ENCODE data around the gene LDLRAD2.
A peak's percentile ranks its signal among the peaks of the same experiment; 100 is the strongest.
"Not testable (repeated sequence)": the region's sequence is repeated elsewhere in the genome, so short reads cannot be mapped to it uniquely, and the experiment has no call there.

The LDLRAD2 gene

DNA sequence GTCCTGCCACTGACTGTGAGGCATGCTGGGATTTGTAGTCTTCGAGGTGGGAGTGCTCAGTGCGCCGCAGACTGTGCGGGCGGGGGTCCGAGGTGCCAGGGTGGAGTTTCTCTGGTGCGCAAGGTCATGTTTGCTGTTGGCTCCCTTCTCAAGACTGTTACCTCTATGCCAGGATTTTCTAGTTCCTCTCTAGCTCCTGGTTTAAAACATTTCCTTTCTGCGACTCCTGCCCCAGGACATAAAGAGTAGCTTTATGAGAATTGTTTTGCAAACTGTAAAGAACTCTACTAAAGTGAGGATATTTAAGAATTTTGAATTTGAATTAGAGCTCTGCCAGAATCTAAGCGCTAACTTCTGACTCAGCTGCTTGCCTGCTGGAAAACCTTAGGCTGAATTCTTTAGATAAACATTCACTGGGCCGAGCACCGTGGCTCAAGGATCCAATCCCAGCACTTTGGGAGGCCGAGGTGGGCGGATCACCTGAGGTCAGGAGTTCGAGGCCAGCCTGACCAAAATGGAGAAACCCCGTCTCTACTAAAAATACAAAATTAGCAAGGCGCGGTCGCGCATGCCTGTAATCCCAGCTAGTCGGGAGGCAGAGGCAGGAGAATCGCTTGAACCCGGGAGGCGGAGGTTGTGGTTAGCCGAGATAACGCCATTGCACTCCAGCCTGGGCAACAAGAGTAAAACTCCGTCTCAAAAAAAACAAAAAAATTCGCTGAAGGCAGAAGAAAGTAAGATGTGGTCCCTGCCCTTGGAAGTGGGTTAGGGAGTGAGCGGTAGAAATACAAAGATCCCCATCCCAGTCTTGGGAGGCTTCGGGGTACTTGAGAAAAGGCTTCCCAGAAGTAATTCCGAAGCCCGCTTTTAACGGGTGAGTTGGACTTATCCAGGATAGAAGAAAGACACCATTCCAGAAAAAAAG lies 28.1 kb upstream of the LDLRAD2 start:
- peak in 5 of 58 donors; percentile 3 to 50 (median 24) for DNase-seq

DNA sequence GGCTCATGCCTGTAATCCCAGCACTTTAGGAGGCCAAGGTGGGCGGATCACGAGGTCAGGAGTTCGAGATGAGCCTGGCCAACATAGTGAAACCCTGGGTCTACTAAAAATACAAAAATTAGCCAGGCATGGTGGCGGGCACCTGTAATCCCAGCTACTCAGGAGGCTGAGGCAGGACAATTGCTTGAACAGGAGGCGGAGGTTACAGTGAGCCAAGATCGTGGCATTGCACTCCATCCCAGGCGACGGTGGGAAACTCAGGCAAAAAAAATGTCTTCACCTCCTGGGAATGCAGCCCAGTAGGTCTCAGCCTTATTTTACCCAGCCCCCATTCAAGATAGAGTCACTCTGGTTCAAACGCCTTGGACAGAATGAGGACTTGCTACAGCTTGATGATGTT lies 26.3 kb upstream of the LDLRAD2 start:
- DNase-seq, result not testable (repeated sequence)

DNA sequence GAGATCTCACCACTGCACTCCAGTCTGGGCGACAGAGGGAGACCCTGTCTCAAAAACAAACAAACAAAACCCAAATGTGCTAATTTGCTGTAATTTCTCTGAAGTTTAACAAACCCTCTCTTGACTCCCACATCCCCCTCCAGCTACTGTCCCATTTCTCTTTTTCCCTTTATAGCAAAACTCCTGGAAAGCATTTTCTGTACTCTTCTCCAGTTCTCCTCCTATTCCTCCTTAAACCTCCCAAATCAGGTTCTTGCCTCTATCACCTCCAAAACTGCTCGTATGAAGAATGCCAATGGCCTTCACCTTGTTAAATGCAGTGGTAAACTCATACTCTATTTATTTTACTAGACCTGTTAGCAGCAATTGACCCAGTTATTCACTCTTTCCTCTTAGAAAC lies 25.4 kb upstream of the LDLRAD2 start:
- no peak for DNase-seq

- DNase-seq, result no peak
Observed at GRCh38 chr1:21793104-21793503, 19.0 kb upstream of the LDLRAD2 start.

DNA sequence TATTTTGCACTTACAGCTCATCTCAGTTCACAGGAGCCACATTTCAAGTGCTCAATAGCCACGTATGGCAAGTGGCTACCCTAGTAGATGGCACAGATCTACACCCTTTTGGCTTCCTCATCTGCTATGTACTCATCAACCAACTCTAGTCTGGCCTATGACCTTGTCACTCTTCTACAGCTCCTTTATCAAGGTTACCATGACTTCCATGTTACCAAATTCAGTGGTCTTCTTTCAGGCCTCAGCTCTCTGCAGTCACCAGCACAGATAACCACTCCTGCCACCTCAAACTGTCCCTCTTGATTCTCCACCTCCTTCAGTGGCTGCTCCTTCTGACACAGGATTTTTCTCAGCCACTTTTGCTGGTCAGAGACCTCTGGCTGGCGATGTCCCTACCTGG lies 17.4 kb upstream of the LDLRAD2 start:
- no peak for DNase-seq

GRCh38 chr1:21795075-21795474 lies 17.0 kb upstream of the LDLRAD2 start:
- no peak for DNase-seq

DNA sequence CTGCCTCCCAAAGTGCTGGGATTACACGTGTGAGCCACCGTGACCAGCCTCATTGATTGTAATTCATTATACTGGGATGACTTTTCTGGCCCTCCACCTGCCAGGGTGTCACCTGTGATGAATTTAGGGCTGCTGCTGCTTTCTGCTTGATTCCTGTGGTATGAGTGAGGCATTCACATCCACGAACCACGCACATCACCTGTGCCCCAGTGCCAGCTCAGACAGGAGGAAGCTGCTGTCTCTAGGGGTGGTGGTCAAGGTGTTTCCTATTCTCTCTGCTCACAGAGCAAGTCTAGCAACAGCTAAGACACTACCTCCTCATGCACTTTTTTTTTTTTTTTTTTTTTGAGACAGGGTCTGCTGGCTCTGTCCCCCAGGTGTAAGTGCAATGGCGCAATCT lies 12.3 kb upstream of the LDLRAD2 start:
- no peak for DNase-seq

- DNase-seq, result no peak
Observed at GRCh38 chr1:21801100-21801499, 11.0 kb upstream of the LDLRAD2 start.

DNA sequence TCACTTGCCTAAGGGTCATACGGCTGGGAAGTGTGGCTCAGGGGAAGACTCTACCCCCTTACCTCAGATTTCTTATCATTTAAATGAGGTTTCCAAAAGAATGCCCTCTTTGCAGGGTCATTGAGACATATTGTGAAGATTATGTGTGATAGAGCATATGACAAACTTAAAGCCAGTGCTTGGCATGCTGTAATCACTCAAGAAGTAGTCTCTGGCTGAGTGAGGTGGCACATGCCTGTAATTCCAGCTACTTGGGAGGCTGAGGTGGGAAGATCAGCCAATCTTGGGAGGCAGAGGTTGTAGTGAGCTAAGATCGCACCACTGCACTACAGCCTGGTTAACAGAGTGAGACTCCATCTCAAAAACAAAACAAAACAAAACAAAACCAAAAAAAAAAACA lies 7.5 kb upstream of the LDLRAD2 start:
- no peak for DNase-seq

DNA sequence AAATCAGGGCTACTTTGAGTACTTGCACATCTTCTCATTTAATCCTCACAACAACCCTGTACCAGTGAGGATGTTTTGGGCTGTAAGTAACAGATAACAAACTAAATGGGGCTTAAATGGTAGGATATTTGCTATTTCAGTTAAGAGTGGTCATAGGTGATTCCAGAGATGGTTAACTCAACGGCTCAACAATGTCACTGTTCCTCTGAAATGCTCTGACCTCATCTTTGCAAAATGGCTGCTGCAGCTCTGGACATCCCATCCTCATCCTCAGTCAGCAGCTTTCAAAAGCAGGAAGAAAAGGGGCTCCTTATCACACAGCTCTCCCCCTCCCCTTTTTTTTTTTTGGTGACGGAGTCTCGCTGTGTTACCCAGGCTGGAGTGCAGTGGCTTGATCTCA lies 1.5 kb downstream of the LDLRAD2 start:
- DNase-seq, result no peak

DNA sequence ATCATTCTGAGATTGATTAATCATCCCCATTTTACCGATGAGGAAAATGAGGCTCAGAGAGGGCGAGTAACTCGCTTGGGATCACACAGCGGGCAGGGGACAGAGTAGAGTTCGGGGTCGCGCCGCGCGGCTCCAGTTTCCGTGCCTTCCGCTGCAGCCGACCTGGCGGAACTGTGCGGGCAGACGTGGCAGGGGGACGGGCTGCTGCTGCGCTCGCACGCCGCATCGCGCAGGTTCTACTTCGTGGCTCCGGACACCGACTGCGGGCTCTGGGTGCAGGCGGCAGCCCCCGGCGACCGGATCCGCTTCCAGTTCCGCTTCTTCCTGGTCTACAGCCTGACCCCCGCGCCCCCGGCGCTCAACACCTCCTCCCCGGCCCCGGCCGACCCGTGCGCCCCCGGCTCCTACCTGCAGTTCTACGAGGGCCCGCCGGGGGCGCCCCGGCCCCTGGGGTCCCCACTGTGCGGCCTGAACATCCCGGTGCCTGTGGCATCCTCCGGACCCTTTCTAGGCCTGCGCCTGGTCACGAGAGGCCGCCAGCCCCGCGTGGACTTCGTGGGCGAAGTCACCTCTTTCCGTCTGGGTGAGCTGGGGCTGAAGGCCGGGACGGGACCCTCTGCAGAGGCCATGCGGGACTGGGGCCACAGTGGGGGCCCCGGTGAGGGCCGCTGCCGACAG lies 2.3 kb downstream of the LDLRAD2 start:
- DNase-seq, result no peak

GRCh38 chr1:21814981-21815582 lies 3.0 kb downstream of the LDLRAD2 start:
- DNase-seq, result no peak

GRCh38 chr1:21815724-21816321 lies 3.8 kb downstream of the LDLRAD2 start:
- no peak for DNase-seq

- no peak for DNase-seq
Observed at GRCh38 chr1:21816602-21817302, 4.7 kb downstream of the LDLRAD2 start.

DNA sequence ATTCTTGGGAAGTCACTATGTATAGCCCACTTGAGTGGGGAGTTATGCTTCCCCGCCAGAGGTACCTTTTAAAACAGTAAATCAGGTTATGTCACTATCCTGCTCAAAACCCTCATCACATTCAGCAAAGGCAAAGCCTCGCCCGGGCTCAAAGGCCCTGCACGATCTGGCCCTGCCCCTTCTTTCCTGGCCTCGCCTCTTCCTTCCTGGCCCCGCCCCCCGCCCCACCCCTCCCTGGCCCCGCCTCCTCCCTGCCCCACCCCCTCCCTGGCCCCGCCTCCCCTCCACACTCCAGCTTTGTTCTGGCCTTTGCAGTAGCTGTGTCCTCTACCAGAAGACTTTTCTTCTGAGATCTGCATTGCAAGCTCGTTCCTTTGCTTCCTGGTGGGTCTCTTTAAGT lies 6.6 kb downstream of the LDLRAD2 start:
- DNase-seq, result no peak

DNA sequence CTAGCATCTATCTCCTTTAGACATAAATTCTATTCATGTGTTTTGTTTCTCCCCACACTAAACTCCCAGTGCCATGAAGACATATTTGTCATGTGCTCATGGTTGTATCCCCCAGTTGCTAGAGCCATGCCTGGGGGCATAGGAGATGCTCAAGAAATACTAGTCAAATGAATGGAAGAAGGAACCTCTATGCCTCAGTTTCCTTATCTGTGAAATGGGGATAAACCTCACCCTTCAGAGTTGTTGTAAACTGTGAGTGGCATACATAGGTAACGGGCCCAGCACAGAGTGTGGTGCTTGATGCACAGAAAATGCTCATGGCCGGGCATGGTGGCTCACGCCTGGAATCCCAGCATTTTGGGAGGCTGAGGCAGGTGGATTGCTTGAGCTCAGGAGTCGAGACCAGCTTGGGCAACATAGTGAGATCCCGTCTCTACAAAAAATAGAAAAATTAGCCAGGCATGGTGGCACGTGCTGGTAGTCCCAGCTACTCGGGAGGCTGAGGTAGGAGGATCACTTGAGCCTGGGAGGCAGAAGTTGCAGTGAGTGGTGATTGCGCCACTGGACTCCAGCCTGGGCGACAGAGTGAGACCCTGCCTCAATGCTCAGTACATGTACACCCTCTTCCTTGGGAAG lies 8.7 kb downstream of the LDLRAD2 start:
- no peak for DNase-seq

GRCh38 chr1:21821385-21822019 lies 9.4 kb downstream of the LDLRAD2 start:
- no peak for DNase-seq

DNA sequence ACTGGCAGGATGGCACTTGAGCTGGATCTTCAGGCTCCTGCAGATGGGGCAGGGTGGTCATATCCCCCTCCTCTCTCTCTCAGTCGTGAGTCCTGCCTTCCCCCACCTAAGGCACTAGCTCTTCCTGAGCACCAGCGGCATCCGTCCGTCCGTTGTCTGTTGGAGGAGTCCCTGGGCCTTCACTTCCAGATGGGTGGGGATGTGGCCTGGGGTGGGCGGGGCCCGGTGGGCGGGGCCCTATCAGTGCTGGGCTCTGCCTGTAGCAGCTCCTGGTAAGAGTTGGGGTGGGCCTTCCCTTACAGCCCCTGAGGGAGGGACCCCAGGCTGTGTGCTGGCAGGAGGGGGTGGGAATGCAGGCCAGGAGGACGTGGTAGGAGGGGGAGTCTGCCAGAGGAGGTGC lies 10.3 kb downstream of the LDLRAD2 start:
- no peak for DNase-seq

DNA sequence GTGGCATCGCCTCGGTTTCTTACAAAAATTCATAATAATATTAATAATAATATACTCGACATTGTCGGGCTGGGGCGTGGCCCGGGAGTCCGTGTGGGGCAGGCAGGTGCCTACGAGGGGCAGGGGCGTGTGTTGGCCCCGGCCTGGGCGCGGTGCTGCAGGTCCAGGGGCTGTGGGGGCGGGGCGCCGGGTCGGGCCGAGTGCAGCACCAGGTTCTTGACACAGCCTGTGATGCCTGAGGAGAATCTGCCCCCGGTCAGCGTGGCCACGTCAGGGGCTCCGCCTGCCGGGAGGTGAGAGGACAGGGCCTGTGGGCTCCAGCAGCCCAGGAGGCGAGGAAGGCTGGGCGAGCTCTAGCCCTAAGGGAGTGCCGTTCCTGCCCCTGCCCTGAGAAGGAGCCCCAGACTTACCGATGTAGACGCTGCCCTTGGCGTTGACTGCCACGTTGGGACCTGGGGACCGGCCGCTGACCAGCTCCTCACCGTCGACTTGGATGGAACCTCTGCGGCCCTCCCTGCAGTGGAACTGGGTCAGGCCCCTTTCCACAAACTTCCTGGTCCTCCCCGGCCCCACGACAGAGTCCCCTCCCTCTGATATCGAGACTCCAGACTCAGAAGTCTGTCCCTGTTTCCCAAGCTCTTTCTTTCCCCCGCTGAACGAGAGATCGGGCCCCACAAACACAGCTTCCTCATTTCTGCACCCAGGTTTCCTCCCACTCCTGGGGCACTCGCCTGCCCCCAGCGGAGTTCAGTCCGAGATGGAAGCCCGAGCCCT lies 11.3 kb downstream of the LDLRAD2 start:
- no peak for DNase-seq
